ENCODE measurements around the gene PRKCA.

DNA sequence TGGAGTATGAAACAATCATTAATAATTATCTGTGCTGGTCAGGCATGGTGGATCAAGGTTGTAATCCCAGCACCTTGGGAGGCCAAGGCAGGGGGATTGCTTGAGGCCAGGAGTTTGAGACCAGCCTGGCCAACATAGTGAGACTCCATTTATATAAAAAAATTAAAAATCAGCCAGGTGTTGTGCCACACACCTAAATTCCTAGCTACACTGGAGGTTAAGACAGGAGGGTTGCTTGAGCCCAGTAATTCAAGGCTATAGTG, 28.9 kb upstream of the PRKCA start:
- TF ChIP-seq POLR2A (IDR thresholded peaks at IDR 0.05; ENCODE audit: low read depth, low read length) (no peak), POLR2AphosphoS5 (IDR thresholded peaks at IDR 0.05; ENCODE audit: low read depth, low read length) (no peak), TAF1 (IDR thresholded peaks at IDR 0.05; ENCODE audit: borderline replicate concordance, low read depth, low read length) (no peak)
